ENCODE measurements around the gene MYCN.

Gene MYCN

GRCh38 chr2:15918761-15919356 is 21.5 kb upstream of the MYCN start:
- Histone ChIP-seq H3K4me2 (ENCODE audit: low read depth, low read length) (no peak overlapping the region), H3K9me3 (replicated peaks; ENCODE audit: insufficient read depth, low read length) (no peaks in the 10 kb centered on the region), H3K36me3 (replicated peaks; ENCODE audit: insufficient read depth, low read length) (no peaks in the 10 kb centered on the region), H3K27me3 (replicated peaks; ENCODE audit: insufficient read depth, low read length) (no peaks in the 10 kb centered on the region), H3K4me1 (ENCODE audit: low read length) (peaks cover 42% of the 10 kb centered on the region), H3F3A (ENCODE audit: insufficient read depth, low read length) (peaks cover 21% of the 10 kb centered on the region), H4K20me1 (ENCODE audit: insufficient read depth, low read length) (no peaks in the 10 kb centered on the region), H3K79me2 (ENCODE audit: low read length) (no peaks in the 10 kb centered on the region), H3K4me3 (ENCODE audit: low read length) (no peak overlapping the region), H2AFZ (ENCODE audit: low read length) (no peak overlapping the region), H3K27ac (ENCODE audit: low read length) (no peak overlapping the region), H3K9ac (ENCODE audit: low read length) (no peak overlapping the region), H3K9me2 (replicated peaks; ENCODE audit: insufficient read depth, low read length) (no peaks in the 10 kb centered on the region)
- TF ChIP-seq, protein P1, sequence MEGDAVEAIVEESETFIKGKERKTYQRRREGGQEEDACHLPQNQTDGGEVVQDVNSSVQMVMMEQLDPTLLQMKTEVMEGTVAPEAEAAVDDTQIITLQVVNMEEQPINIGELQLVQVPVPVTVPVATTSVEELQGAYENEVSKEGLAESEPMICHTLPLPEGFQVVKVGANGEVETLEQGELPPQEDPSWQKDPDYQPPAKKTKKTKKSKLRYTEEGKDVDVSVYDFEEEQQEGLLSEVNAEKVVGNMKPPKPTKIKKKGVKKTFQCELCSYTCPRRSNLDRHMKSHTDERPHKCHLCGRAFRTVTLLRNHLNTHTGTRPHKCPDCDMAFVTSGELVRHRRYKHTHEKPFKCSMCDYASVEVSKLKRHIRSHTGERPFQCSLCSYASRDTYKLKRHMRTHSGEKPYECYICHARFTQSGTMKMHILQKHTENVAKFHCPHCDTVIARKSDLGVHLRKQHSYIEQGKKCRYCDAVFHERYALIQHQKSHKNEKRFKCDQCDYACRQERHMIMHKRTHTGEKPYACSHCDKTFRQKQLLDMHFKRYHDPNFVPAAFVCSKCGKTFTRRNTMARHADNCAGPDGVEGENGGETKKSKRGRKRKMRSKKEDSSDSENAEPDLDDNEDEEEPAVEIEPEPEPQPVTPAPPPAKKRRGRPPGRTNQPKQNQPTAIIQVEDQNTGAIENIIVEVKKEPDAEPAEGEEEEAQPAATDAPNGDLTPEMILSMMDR (IDR thresholded peaks at IDR 0.05; ENCODE audit: low read length), result no peak
- TF ChIP-seq EZH2 (optimal IDR thresholded peaks at IDR 0.05; ENCODE audit: low read depth, low read length) (no peak), EZH2phosphoT487 (IDR thresholded peaks at IDR 0.05; ENCODE audit: low read length) (no peak)
- no peak for DNase-seq

- Histone ChIP-seq H3K9me3 (replicated peaks; ENCODE audit: insufficient read depth, low read length) (no peaks in the 10 kb centered on the region), H4K20me1 (ENCODE audit: insufficient read depth, low read length) (no peaks in the 10 kb centered on the region), H3K9ac (ENCODE audit: low read length) (no peak overlapping the region), H3K9me2 (replicated peaks; ENCODE audit: insufficient read depth, low read length) (no peaks in the 10 kb centered on the region), H3K4me2 (ENCODE audit: low read depth, low read length) (no peak overlapping the region), H3K79me2 (ENCODE audit: low read length) (no peaks in the 10 kb centered on the region), H3K4me1 (ENCODE audit: low read length) (peaks cover 32% of the 10 kb centered on the region), H3K27me3 (replicated peaks; ENCODE audit: insufficient read depth, low read length) (no peaks in the 10 kb centered on the region), H3K27ac (ENCODE audit: low read length) (no peak overlapping the region), H3F3A (ENCODE audit: insufficient read depth, low read length) (peaks cover 14% of the 10 kb centered on the region; the same call in 1 of the 2 replicates), H2AFZ (ENCODE audit: low read length) (no peak overlapping the region), H3K36me3 (replicated peaks; ENCODE audit: insufficient read depth, low read length) (no peaks in the 10 kb centered on the region), H3K4me3 (ENCODE audit: low read length) (no peak overlapping the region)
- no peak for DNase-seq
- no peak for TF ChIP-seq EZH2phosphoT487 (IDR thresholded peaks at IDR 0.05; ENCODE audit: low read length)
- TF ChIP-seq, protein P1 (IDR thresholded peaks at IDR 0.05; ENCODE audit: low read length), result no peak
These were observed 20.5 kb upstream of the MYCN start for GRCh38 chr2:15919716-15920434.

GRCh38 chr2:15920696-15921095 is 19.7 kb upstream of the MYCN start:
- no peaks in the 10 kb centered on the region for H3K36me3 ChIP-seq (replicated peaks; ENCODE audit: insufficient read depth, low read length)
- H3K4me3 ChIP-seq (ENCODE audit: low read length), result no peak overlapping the region
- H3F3A ChIP-seq (ENCODE audit: insufficient read depth, low read length), result peaks cover 14% of the 10 kb centered on the region; the same call in 1 of the 2 replicates
- H3K4me2 ChIP-seq (ENCODE audit: low read depth, low read length), result no peak overlapping the region
- no peaks in the 10 kb centered on the region for H4K20me1 ChIP-seq (ENCODE audit: insufficient read depth, low read length)
- H3K79me2 ChIP-seq (ENCODE audit: low read length), result no peaks in the 10 kb centered on the region
- H3K9me2 ChIP-seq (replicated peaks; ENCODE audit: insufficient read depth, low read length), result no peaks in the 10 kb centered on the region
- no peak for DNase-seq
- TF ChIP-seq EZH2phosphoT487 (IDR thresholded peaks at IDR 0.05; ENCODE audit: low read length) (no peak), EZH2 (optimal IDR thresholded peaks at IDR 0.05; ENCODE audit: low read depth, low read length) (no peak)
- TF ChIP-seq, protein P1 (IDR thresholded peaks at IDR 0.05; ENCODE audit: low read length), result no peak
- H2AFZ ChIP-seq (ENCODE audit: low read length), result no peak overlapping the region
- H3K27ac ChIP-seq (ENCODE audit: low read length), result no peak overlapping the region
- H3K27me3 ChIP-seq (replicated peaks; ENCODE audit: insufficient read depth, low read length), result no peaks in the 10 kb centered on the region
- no peaks in the 10 kb centered on the region for H3K9me3 ChIP-seq (replicated peaks; ENCODE audit: insufficient read depth, low read length)
- peaks cover 26% of the 10 kb centered on the region for H3K4me1 ChIP-seq (ENCODE audit: low read length)
- no peak overlapping the region for H3K9ac ChIP-seq (ENCODE audit: low read length)
